GOT3 (cell line): ENCODE data around the gene CDH8.

Source experiments
- DNase-seq: peaks from one replicate; lab custom pipeline; 2025; ENCODE audit warnings: mixed read lengths; lab: John Stamatoyannopoulos, UW

Gene CDH8

GRCh38 chr16:61654962-61655361, 381.3 kb downstream of the CDH8 start:
- DNase-seq, result no peak

- DNase-seq, result no peak
These were observed 382.7 kb downstream of the CDH8 start for GRCh38 chr16:61653544-61653943.

GRCh38 chr16:61645561-61645960, 390.7 kb downstream of the CDH8 start:
- DNase-seq, result no peak

GRCh38 chr16:61644736-61645135, 391.5 kb downstream of the CDH8 start:
- DNase-seq, result no peak

GRCh38 chr16:61617219-61617783, 418.9 kb downstream of the CDH8 start:
- no peak for DNase-seq

- no peak for DNase-seq
These were observed 420.1 kb downstream of the CDH8 start for GRCh38 chr16:61616088-61616487.

- DNase-seq, result no peak
These were observed 424.3 kb downstream of the CDH8 start for GRCh38 chr16:61611847-61612491.

- no peak for DNase-seq
These were observed 429.7 kb downstream of the CDH8 start for GRCh38 chr16:61606581-61606980.
